Measurements from ENCODE around the gene LAMA2.

The LAMA2 gene

GRCh38 chr6:129235167-129236000, 352.4 kb downstream of the LAMA2 start:
- DNase-seq, result no peak

GRCh38 chr6:129236001-129236517, 353.1 kb downstream of the LAMA2 start:
- DNase-seq, result no peak

GRCh38 chr6:129238991-129239390, 356.1 kb downstream of the LAMA2 start:
- no peak for DNase-seq

- no peak for DNase-seq
These were observed 357.0 kb downstream of the LAMA2 start for GRCh38 chr6:129239825-129240491.

GRCh38 chr6:129240492-129240853, 357.5 kb downstream of the LAMA2 start:
- DNase-seq, result no peak

- DNase-seq, result no peak
These were observed 359.6 kb downstream of the LAMA2 start for GRCh38 chr6:129242546-129242945.

- no peak for DNase-seq
These were observed 360.4 kb downstream of the LAMA2 start for GRCh38 chr6:129243377-129243776.

- no peak for DNase-seq
These were observed 366.0 kb downstream of the LAMA2 start for GRCh38 chr6:129248946-129249345.

- peak; percentile 13 for DNase-seq
These were observed 368.9 kb downstream of the LAMA2 start for GRCh38 chr6:129251669-129252376.

GRCh38 chr6:129252377-129253071, 369.6 kb downstream of the LAMA2 start:
- no peak for DNase-seq

- DNase-seq, result no peak
These were observed 370.3 kb downstream of the LAMA2 start for GRCh38 chr6:129253242-129253641.

- no peak for DNase-seq
These were observed 370.8 kb downstream of the LAMA2 start for GRCh38 chr6:129253727-129254126.

GRCh38 chr6:129257196-129257595, 374.3 kb downstream of the LAMA2 start:
- DNase-seq, result no peak

GRCh38 chr6:129262661-129263060, 379.7 kb downstream of the LAMA2 start:
- no peak for DNase-seq

- no peak for DNase-seq
These were observed 380.2 kb downstream of the LAMA2 start for GRCh38 chr6:129263176-129263575.

GRCh38 chr6:129264480-129265045, 381.6 kb downstream of the LAMA2 start:
- no peak for DNase-seq

GRCh38 chr6:129267028-129267427, 384.1 kb downstream of the LAMA2 start:
- no peak for DNase-seq

- no peak for DNase-seq
These were observed 386.1 kb downstream of the LAMA2 start for GRCh38 chr6:129269076-129269475.

- no peak for DNase-seq
These were observed 387.0 kb downstream of the LAMA2 start for GRCh38 chr6:129269891-129270290.

- DNase-seq, result no peak
These were observed 387.5 kb downstream of the LAMA2 start for GRCh38 chr6:129270450-129270849.

- DNase-seq, result no peak
These were observed 390.2 kb downstream of the LAMA2 start for GRCh38 chr6:129273161-129273560.

- DNase-seq, result no peak
These were observed 393.5 kb downstream of the LAMA2 start for GRCh38 chr6:129276461-129276860.

GRCh38 chr6:129276986-129277385, 394.0 kb downstream of the LAMA2 start:
- DNase-seq, result no peak

All from DMS 273 treated with DMSO at 0.1 percent for 48 hours (cell line).